ENCODE results near the gene DLGAP1. TPM values are rescaled to one million over a fixed set of nuclear protein-coding genes. Genes with fewer than 3 reads are reported as not detected.

The DLGAP1 gene
- total RNA-seq, 1 experiment from 2014 or later = 23.2 TPM

GRCh38 chr18:3793545-3793944, 661.6 kb downstream of the DLGAP1 start:
- no peak for DNase-seq
- Histone ChIP-seq H2AFZ (ENCODE audit: low read length) (no peak overlapping the region), H3K27me3 (ENCODE audit: insufficient read depth, low read length) (no peaks in the 10 kb centered on the region), H3K9ac (ENCODE audit: extremely low read depth, insufficient read length, low read length) (no peak overlapping the region), H2BK5ac (ENCODE audit: insufficient read length, low read length) (no peak overlapping the region), H3K9me3 (ENCODE audit: control insufficient read depth, low read depth, low read length) (no peaks in the 10 kb centered on the region), H3K23me2 (ENCODE audit: insufficient read length, low read depth, low read length, poor library complexity, severe bottlenecking) (no peaks in the 10 kb centered on the region), H3K23ac (ENCODE audit: insufficient read length, low read depth, low read length) (no peak overlapping the region), H2AK5ac (ENCODE audit: insufficient read length, low read length) (no peak overlapping the region), H3K14ac (ENCODE audit: insufficient read depth, low read length) (no peak overlapping the region), H2BK12ac (ENCODE audit: insufficient read length, low read depth, low read length) (no peak overlapping the region), H4K91ac (ENCODE audit: insufficient read length, low read depth, low read length) (no peak overlapping the region), H2BK20ac (ENCODE audit: low read depth, low read length, poor library complexity, severe bottlenecking) (no peak overlapping the region), H4K20me1 (ENCODE audit: control insufficient read depth, insufficient read depth, insufficient read length) (no peaks in the 10 kb centered on the region), H3K4ac (ENCODE audit: low read depth, low read length) (no peak overlapping the region), H3T11ph (ENCODE audit: low read length) (no peak overlapping the region), H4K5ac (ENCODE audit: insufficient read length, low read depth, low read length) (no peak overlapping the region), H2BK120ac (ENCODE audit: low read depth, low read length, poor library complexity, severe bottlenecking) (no peak overlapping the region), H4K8ac (replicated peaks; ENCODE audit: insufficient read length, low read depth, low read length) (no peak overlapping the region), H3K4me1 (ENCODE audit: insufficient read depth, low read length) (no peaks in the 10 kb centered on the region), H3K4me2 (ENCODE audit: insufficient read depth, insufficient read length, low read length) (no peak overlapping the region), H3K18ac (ENCODE audit: insufficient read length, low read depth, low read length) (no peak overlapping the region), H2BK15ac (ENCODE audit: low read depth, low read length) (no peak overlapping the region), H3K79me1 (ENCODE audit: insufficient read depth, low read depth, low read length, poor library complexity, severe bottlenecking) (no peaks in the 10 kb centered on the region), H3K79me2 (ENCODE audit: insufficient read depth, low read length) (no peaks in the 10 kb centered on the region), H3K56ac (ENCODE audit: insufficient read length, low read depth, low read length) (no peak overlapping the region), H3K27ac (ENCODE audit: insufficient read length, low read depth, low read length) (no peak overlapping the region)
- H3K9me3 Mint-ChIP-seq = no peaks in the 10 kb centered on the region
- no peak overlapping the region for H3K4me3 Mint-ChIP-seq
- TF ChIP-seq, protein P1, sequence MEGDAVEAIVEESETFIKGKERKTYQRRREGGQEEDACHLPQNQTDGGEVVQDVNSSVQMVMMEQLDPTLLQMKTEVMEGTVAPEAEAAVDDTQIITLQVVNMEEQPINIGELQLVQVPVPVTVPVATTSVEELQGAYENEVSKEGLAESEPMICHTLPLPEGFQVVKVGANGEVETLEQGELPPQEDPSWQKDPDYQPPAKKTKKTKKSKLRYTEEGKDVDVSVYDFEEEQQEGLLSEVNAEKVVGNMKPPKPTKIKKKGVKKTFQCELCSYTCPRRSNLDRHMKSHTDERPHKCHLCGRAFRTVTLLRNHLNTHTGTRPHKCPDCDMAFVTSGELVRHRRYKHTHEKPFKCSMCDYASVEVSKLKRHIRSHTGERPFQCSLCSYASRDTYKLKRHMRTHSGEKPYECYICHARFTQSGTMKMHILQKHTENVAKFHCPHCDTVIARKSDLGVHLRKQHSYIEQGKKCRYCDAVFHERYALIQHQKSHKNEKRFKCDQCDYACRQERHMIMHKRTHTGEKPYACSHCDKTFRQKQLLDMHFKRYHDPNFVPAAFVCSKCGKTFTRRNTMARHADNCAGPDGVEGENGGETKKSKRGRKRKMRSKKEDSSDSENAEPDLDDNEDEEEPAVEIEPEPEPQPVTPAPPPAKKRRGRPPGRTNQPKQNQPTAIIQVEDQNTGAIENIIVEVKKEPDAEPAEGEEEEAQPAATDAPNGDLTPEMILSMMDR (conservative IDR thresholded peaks at IDR 0.05) = no peak
- peaks cover 7 to 8% of the 10 kb centered on the region in 2 experiments; a peak in 2 of 4 replicates for H3K4me1 Mint-ChIP-seq
- no CpG with 5 or more reads among the region's 6 CpGs for WGBS (ENCODE audit: extremely low coverage, insufficient read length, low lambda C conversion rate)
- no peaks in the 10 kb centered on the region; a peak in 1 of 7 replicates for H3K36me3 Mint-ChIP-seq (ENCODE audit: insufficient read depth in 1 of 3, low read depth in 3 of 3)
- H3K27me3 Mint-ChIP-seq (ENCODE audit: low read depth) = peaks cover 3% of the 10 kb centered on the region
- peak overlapping the region in 2 of 3 experiments; percentile 27 to 56; a peak in 2 of 7 replicates for H3K27ac Mint-ChIP-seq
